Ovary (tissue), 9 donors: Measurements from ENCODE around the gene UBB. TPM values are rescaled to one million over a fixed set of nuclear protein-coding genes. Genes with fewer than 3 reads are reported as not detected.

Source experiments
- DNase-seq, 5 donors: peaks; one replicate each; pipeline ENCODE4 v3.0.0-alpha.2; 2019 to 2020
- H3K27ac ChIP-seq, 2 donors: fragments of 200-600 bp; one replicate each; pipeline versions ENCODE4 v1.5.1 to v1.8.0; 2019 to 2022
- H3K27me3 ChIP-seq: fragments of 200-600 bp; one replicate; pipeline ENCODE4 v1.8.0; 2022
- H3K36me3 ChIP-seq: fragments of 200-600 bp; sonication (generic); one replicate; pipeline ENCODE4 v1.5.1; 2019
- H3K4me1 ChIP-seq: one replicate; pipeline ENCODE4 v1.8.1; 2013; ENCODE audit warnings: mild to moderate bottlenecking, moderate library complexity; ENCODE audit not compliant: insufficient read depth
- H3K4me3 ChIP-seq: fragments of 200-600 bp; sonication (generic); one replicate; pipeline ENCODE4 v1.5.1; 2017
- H3K9me3 ChIP-seq, 2 donors: fragments of 200-600 bp in 1 of 2; sonication (generic) in 1 of 2; one replicate each; pipeline versions ENCODE4 v1.5.1 to v1.8.1; 2013 to 2019; ENCODE audit warnings: mild to moderate bottlenecking in 1 of 2, moderate library complexity in 1 of 2
- CTCF ChIP-seq, 3 donors: fragments of 450-650 bp in 2 of 3; fragments of 200-600 bp in 1 of 3; IDR thresholded peaks; one replicate each; pipeline versions ENCODE4 v1.5.1 to v1.8.0; 2016 to 2022; ENCODE audit warnings: antibody characterized with exemption in 3 of 3, mild to moderate bottlenecking in 1 of 3
- EP300 ChIP-seq: sonication (generic); formaldehyde crosslinking; IDR thresholded peaks from one replicate; pipeline ENCODE4 v1.6.1; 2017; ENCODE audit warnings: antibody characterized with exemption
- POLR2A ChIP-seq: fragments of 450-650 bp; IDR thresholded peaks from one replicate; pipeline ENCODE4 v1.6.1; 2017; ENCODE audit warnings: antibody characterized with exemption, mild to moderate bottlenecking, moderate library complexity
- WGBS, 3 donors: extraction: QIAGEN DNeasy Blood & Tissue Kit in 1 of 3; methylation state at CpG; one replicate each; pipeline versions ENCODE4 v1.1.5 to v1.1.7; 2013 to 2017; 5-methylcytosine and 5-hydroxymethylcytosine counted together
- intact Hi-C, 4 donors: fragments of 100-400 bp; cut with DNase I; formaldehyde crosslinking; loops; one replicate each; pipeline versions ENCODE4 v1.11.0 to v1.15.1; 2022 to 2023
- polyA plus RNA-seq, 2 donors: library from polyadenylated mRNA; stranded (reverse); fragments of 200-250 nt in 1 of 2; fragments of 350-450 nt in 1 of 2; fragmentation: Illumina TruSeq in 1 of 2; extraction: RNeasy Lipid Tissue Mini Kit (QIAGEN cat#74804) in 1 of 2; gene quantifications; one replicate each; pipeline ENCODE4 v1.2.3, GENCODE V29; 2013 to 2014
- total RNA-seq, 7 donors: library from RNA; depleted of rRNA in 2 of 7; stranded (reverse); fragments of >200 nt in 2 of 7; fragmentation: NEBNext Ultra II Directional in 3 of 7; extraction: Animal tissue kit (Norgen Biotek cat#: 25700) in 3 of 7; gene quantifications; one replicate each; pipeline versions ENCODE4 v1.1.0 to v1.2.4, GENCODE V29; 2016 to 2023
- donor health status: DM: no; HTN: no; CAD: no; lungs with moderate emphysema.
- donor health status: DM: no; HTN: no; CAD: no.
- donor health status: Bipolar disorder and iron deficiency.
- donor health status: DM: yes; HTN: yes; CAD: no.
- donor health status: DM: no; HTN: no; CAD: no.
- donor health status: DM: yes; HTN: yes; CAD: no.

Gene UBB
- total and polyA plus RNA-seq, 9 donors = 445 to 1,551 (median 806) TPM

- whole genome bisulfite sequencing, 3 donors = 72 to 84% (median 77%) methylated on average over 8 of the region's 8 CpGs
- H3K9me3 ChIP-seq = no peaks in the 10 kb centered on the region
- no peak for DNase-seq
- no peak overlapping the region for H3K27ac ChIP-seq
- H3K27me3 ChIP-seq = no peaks in the 10 kb centered on the region
- H3K36me3 ChIP-seq = no peaks in the 10 kb centered on the region
- TF ChIP-seq POLR2A = no peak
- no peak for TF ChIP-seq CTCF (IDR thresholded peaks at IDR 0.05)
- no peak for TF ChIP-seq EP300
- no peak overlapping the region for H3K4me3 ChIP-seq
- intact Hi-C loops = loop anchor here (5.0 to 10.0 kb wide), 3 partner anchors 153 to 163 kb away; no protein-coding TSS in a partner anchor
- H3K4me1 ChIP-seq = no peaks in the 10 kb centered on the region
Observed at GRCh38 chr17:16361874-16362273, 19.0 kb upstream of the UBB start.

- no peaks in the 10 kb centered on the region for H3K9me3 ChIP-seq
- H3K27ac ChIP-seq = no peak overlapping the region
- no peaks in the 10 kb centered on the region for H3K36me3 ChIP-seq
- no peaks in the 10 kb centered on the region for H3K4me1 ChIP-seq
- no peak for TF ChIP-seq EP300
- peak; percentile 70 to 80 (median 75) for TF ChIP-seq CTCF (IDR thresholded peaks at IDR 0.05)
- no peak for TF ChIP-seq POLR2A
- H3K27me3 ChIP-seq = no peaks in the 10 kb centered on the region
- 10 to 12% (median 11%) methylated on average over 6 of the region's 6 CpGs for WGBS, 3 donors
- intact Hi-C loops = loop anchor here (5.0 to 10.0 kb wide), 3 partner anchors 151 to 161 kb away; no protein-coding TSS in a partner anchor
- no peak overlapping the region for H3K4me3 ChIP-seq
- peak; percentile 51 to 78 (median 74) for DNase-seq
Observed at GRCh38 chr17:16363749-16364536, 16.9 kb upstream of the UBB start.

- H3K27ac ChIP-seq = no peak overlapping the region
- no peak overlapping the region for H3K4me3 ChIP-seq
- TF ChIP-seq EP300 = no peak
- no peak for TF ChIP-seq POLR2A
- no peak for TF ChIP-seq CTCF (IDR thresholded peaks at IDR 0.05)
- no peak for DNase-seq
- no peaks in the 10 kb centered on the region for H3K9me3 ChIP-seq
- H3K36me3 ChIP-seq = no peaks in the 10 kb centered on the region
- H3K4me1 ChIP-seq = no peaks in the 10 kb centered on the region
- intact Hi-C loops = loop anchor here (5.0 to 10.0 kb wide), 3 partner anchors 150 to 160 kb away; no protein-coding TSS in a partner anchor
- no peaks in the 10 kb centered on the region for H3K27me3 ChIP-seq
Observed at GRCh38 chr17:16364625-16365024, 16.3 kb upstream of the UBB start.

- Histone ChIP-seq H3K4me3 (no peak overlapping the region), H3K36me3 (no peaks in the 10 kb centered on the region), H3K9me3 (no peaks in the 10 kb centered on the region), H3K4me1 (no peaks in the 10 kb centered on the region), H3K27me3 (no peaks in the 10 kb centered on the region), H3K27ac (no peak overlapping the region)
- WGBS, 3 donors = 81 to 87% (median 83%) methylated on average over 5 of the region's 5 CpGs
- TF ChIP-seq EP300 (no peak), POLR2A (no peak), CTCF (IDR thresholded peaks at IDR 0.05) (no peak)
- intact Hi-C loops = no loop called here
- no peak for DNase-seq
Observed at GRCh38 chr17:16371742-16372141, 9.1 kb upstream of the UBB start.
